ENCODE data around the gene STARD5. TPM values are rescaled to one million over a fixed set of nuclear protein-coding genes. Genes with fewer than 3 reads are reported as not detected.

Gene STARD5
- total RNA-seq, 1 donor from 2014 or later, result 5.5 TPM

GRCh38 chr15:81346611-81347010, 22.7 kb upstream of the STARD5 start:
- Histone ChIP-seq H2AFZ (ENCODE audit: low read depth, low read length) (no peak overlapping the region), H3K4me3 (ENCODE audit: insufficient read depth, low read depth, low read length) (no peak overlapping the region), H3K27me3 (ENCODE audit: insufficient read depth, low read length) (peaks cover 30% of the 10 kb centered on the region), H3K9me3 (ENCODE audit: insufficient read depth, low read depth, low read length) (no peaks in the 10 kb centered on the region), H3K27ac (ENCODE audit: low read depth, low read length) (no peak overlapping the region), H3K4me1 (ENCODE audit: insufficient read depth, low read length) (no peaks in the 10 kb centered on the region), H3K79me2 (ENCODE audit: insufficient read depth, low read length) (no peaks in the 10 kb centered on the region), H3K4me2 (ENCODE audit: low read length) (no peak overlapping the region), H3K36me3 (ENCODE audit: insufficient read depth, low read length) (no peaks in the 10 kb centered on the region), H3K9ac (ENCODE audit: low read length) (no peak overlapping the region), H4K20me1 (ENCODE audit: insufficient read depth, low read length) (no peaks in the 10 kb centered on the region)
- H3K4me3 Mint-ChIP-seq (ENCODE audit: unreplicated experiment), result no peak overlapping the region
- no peak for TF ChIP-seq EZH2 (IDR thresholded peaks at IDR 0.05; ENCODE audit: insufficient read depth, low read length)
- TF ChIP-seq CTCF (IDR thresholded peaks at IDR 0.05; ENCODE audit: insufficient read depth, low read depth, low read length), result no peak
- FAIRE-seq (no peak), DNase-seq (ENCODE audit: low read depth) (no peak)
- H3K27ac Mint-ChIP-seq (ENCODE audit: unreplicated experiment), result no peak overlapping the region
- peaks cover 15% of the 10 kb centered on the region for H3K27me3 Mint-ChIP-seq (ENCODE audit: low read depth, unreplicated experiment)
- H3K36me3 Mint-ChIP-seq (ENCODE audit: low read depth, unreplicated experiment), result no peaks in the 10 kb centered on the region
- H3K4me1 Mint-ChIP-seq (ENCODE audit: low read depth, unreplicated experiment), result no peaks in the 10 kb centered on the region
- no peaks in the 10 kb centered on the region for H3K9me3 Mint-ChIP-seq (ENCODE audit: unreplicated experiment)

DNA sequence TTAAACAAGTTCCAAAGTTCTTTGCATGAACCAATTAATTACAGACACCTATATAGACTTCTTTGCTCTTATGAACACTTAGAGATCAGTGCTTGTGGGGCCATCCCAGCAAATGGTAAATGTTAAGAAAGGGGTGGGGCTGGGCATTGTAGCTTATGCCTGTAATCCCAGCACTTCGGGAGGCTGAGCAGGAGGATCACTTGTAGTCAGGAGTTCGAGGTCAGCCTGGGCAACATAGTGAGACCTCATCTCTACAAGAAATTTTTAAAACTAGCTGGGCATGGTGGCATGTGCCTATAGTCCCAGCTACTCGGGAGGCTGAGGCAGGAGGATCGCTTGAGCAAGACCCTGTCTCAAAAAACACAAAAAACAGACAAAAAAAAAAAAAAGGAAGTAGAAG, 19.4 kb upstream of the STARD5 start:
- no peak overlapping the region for H3K4me3 Mint-ChIP-seq (ENCODE audit: unreplicated experiment)
- Histone ChIP-seq H3K27me3 (ENCODE audit: insufficient read depth, low read length) (peaks cover 24% of the 10 kb centered on the region), H3K4me2 (ENCODE audit: low read length) (no peak overlapping the region), H3K9me3 (ENCODE audit: insufficient read depth, low read depth, low read length) (no peaks in the 10 kb centered on the region), H3K4me3 (ENCODE audit: insufficient read depth, low read depth, low read length) (no peak overlapping the region), H3K36me3 (ENCODE audit: insufficient read depth, low read length) (no peaks in the 10 kb centered on the region), H4K20me1 (ENCODE audit: insufficient read depth, low read length) (no peaks in the 10 kb centered on the region), H3K27ac (ENCODE audit: low read depth, low read length) (no peak overlapping the region), H3K4me1 (ENCODE audit: insufficient read depth, low read length) (peaks cover 1% of the 10 kb centered on the region), H2AFZ (ENCODE audit: low read depth, low read length) (no peak overlapping the region), H3K79me2 (ENCODE audit: insufficient read depth, low read length) (no peaks in the 10 kb centered on the region), H3K9ac (ENCODE audit: low read length) (no peak overlapping the region)
- peaks cover 4% of the 10 kb centered on the region for H3K4me1 Mint-ChIP-seq (ENCODE audit: low read depth, unreplicated experiment)
- H3K36me3 Mint-ChIP-seq (ENCODE audit: low read depth, unreplicated experiment), result no peaks in the 10 kb centered on the region
- DNase-seq (ENCODE audit: low read depth), result no peak
- FAIRE-seq, result no peak
- no peak for TF ChIP-seq CTCF (IDR thresholded peaks at IDR 0.05; ENCODE audit: insufficient read depth, low read depth, low read length)
- H3K9me3 Mint-ChIP-seq (ENCODE audit: unreplicated experiment), result no peaks in the 10 kb centered on the region
- H3K27me3 Mint-ChIP-seq (ENCODE audit: low read depth, unreplicated experiment), result peaks cover 12% of the 10 kb centered on the region
- H3K27ac Mint-ChIP-seq (ENCODE audit: unreplicated experiment), result no peak overlapping the region

GRCh38 chr15:81341351-81341750, 17.4 kb upstream of the STARD5 start:
- no peak overlapping the region for H3K9ac ChIP-seq (ENCODE audit: low read length)
- no peak overlapping the region for H3K4me3 ChIP-seq (ENCODE audit: insufficient read depth, low read depth, low read length)
- H2AFZ ChIP-seq (ENCODE audit: low read depth, low read length), result no peak overlapping the region
- H3K4me1 ChIP-seq (ENCODE audit: insufficient read depth, low read length), result peaks cover 9% of the 10 kb centered on the region
- peaks cover 6% of the 10 kb centered on the region for H3K27me3 Mint-ChIP-seq (ENCODE audit: low read depth, unreplicated experiment)
- no peaks in the 10 kb centered on the region for H3K9me3 ChIP-seq (ENCODE audit: insufficient read depth, low read depth, low read length)
- no peak overlapping the region for H3K27ac ChIP-seq (ENCODE audit: low read depth, low read length)
- H3K27me3 ChIP-seq (ENCODE audit: insufficient read depth, low read length), result peaks cover 16% of the 10 kb centered on the region
- FAIRE-seq (no peak), DNase-seq (ENCODE audit: low read depth) (no peak)
- no peaks in the 10 kb centered on the region for H3K36me3 ChIP-seq (ENCODE audit: insufficient read depth, low read length)
- H3K79me2 ChIP-seq (ENCODE audit: insufficient read depth, low read length), result no peaks in the 10 kb centered on the region
- TF ChIP-seq CTCF (IDR thresholded peaks at IDR 0.05; ENCODE audit: insufficient read depth, low read depth, low read length), result no peak
- TF ChIP-seq EZH2 (IDR thresholded peaks at IDR 0.05; ENCODE audit: insufficient read depth, low read length), result no peak
- no peak overlapping the region for H3K4me2 ChIP-seq (ENCODE audit: low read length)
- H3K9me3 Mint-ChIP-seq (ENCODE audit: unreplicated experiment), result no peaks in the 10 kb centered on the region
- H3K4me3 Mint-ChIP-seq (ENCODE audit: unreplicated experiment), result no peak overlapping the region
- peaks cover 10% of the 10 kb centered on the region for H3K4me1 Mint-ChIP-seq (ENCODE audit: low read depth, unreplicated experiment)
- no peaks in the 10 kb centered on the region for H4K20me1 ChIP-seq (ENCODE audit: insufficient read depth, low read length)
- no peak overlapping the region for H3K27ac Mint-ChIP-seq (ENCODE audit: unreplicated experiment)
- H3K36me3 Mint-ChIP-seq (ENCODE audit: low read depth, unreplicated experiment), result no peaks in the 10 kb centered on the region

Measured in astrocyte (in vitro differentiated cells and primary cell).